IMR-90 (cell line): ENCODE results near the gene DMD. TPM values are rescaled to one million over a fixed set of nuclear protein-coding genes. Genes with fewer than 3 reads are reported as not detected.

Source experiments
- ATAC-seq: fragments of 200-7000 bp; cut with Tn5 transposase; 2 replicates; pipeline ENCODE4 v1.9.1; 2020; ENCODE audit warnings: low read depth, mild to moderate bottlenecking, moderate library complexity
- BruUV-seq: library from RNA; stranded (reverse); fragments of 400-500 nt; replicated peaks from 2 replicates; lab custom pipeline; 2021; lab: Mats Ljungman, UMichigan
- CTCF ChIA-PET: fragments of 300-600 bp; formaldehyde crosslinking; extraction: SDS; loops from one replicate; lab custom pipeline; 2021; ENCODE audit warnings: antibody characterized with exemption; lab: Yijun Ruan, JAX
- POLR2A ChIA-PET: fragments of 300-600 bp; sonication (Branson Sonifier 250); formaldehyde crosslinking; loops from one replicate; lab custom pipeline; 2022; ENCODE audit warnings: antibody characterized with exemption; ENCODE audit not compliant: unreplicated experiment; lab: Charles Lee
- DNase-seq: peaks from one replicate; pipeline ENCODE4 v3.0.0; 2013
- H2AFZ ChIP-seq: replicated peaks from 2 replicates; pipeline ENCODE3; 2013; ENCODE audit warnings: low read length, mild to moderate bottlenecking; ENCODE audit not compliant: poor library complexity
- H2AK5ac ChIP-seq: 2 replicates; pipeline ENCODE4 v1.6.1; 2013; ENCODE audit warnings: low read depth, low read length, inconsistent platforms
- H2AK9ac ChIP-seq: replicated peaks from 2 replicates; pipeline ENCODE3; 2013; ENCODE audit warnings: mild to moderate bottlenecking, low read depth, low read length, moderate library complexity; ENCODE audit not compliant: poor library complexity
- H2BK120ac ChIP-seq: 2 replicates; pipeline ENCODE4 v1.6.1; 2013; ENCODE audit warnings: low read depth, low read length, inconsistent platforms
- H2BK15ac ChIP-seq: 3 replicates; pipeline ENCODE4 v1.6.1; 2013; ENCODE audit warnings: low read depth, low read length, inconsistent platforms
- H2BK20ac ChIP-seq: 2 replicates; pipeline ENCODE4 v1.6.1; 2013; ENCODE audit warnings: low read depth, mild to moderate bottlenecking, inconsistent platforms, low read length, moderate library complexity
- H2BK5ac ChIP-seq: 2 replicates; pipeline ENCODE4 v1.6.1; 2013; ENCODE audit warnings: mild to moderate bottlenecking, low read depth, low read length, inconsistent platforms; ENCODE audit not compliant: poor library complexity, severe bottlenecking
- H3K14ac ChIP-seq: replicated peaks from 2 replicates; pipeline ENCODE4 v1.6.1; 2013; ENCODE audit warnings: low read depth, low read length, inconsistent platforms
- H3K18ac ChIP-seq: 2 replicates; pipeline ENCODE4 v1.6.1; 2013; ENCODE audit warnings: low read depth, low read length, control low read depth
- H3K23ac ChIP-seq: 2 replicates; pipeline ENCODE4 v1.6.1; 2013; ENCODE audit warnings: low read depth, low read length, inconsistent platforms
- H3K27ac ChIP-seq: 2 replicates; pipeline ENCODE4 v1.5.1; 2013; ENCODE audit warnings: mild to moderate bottlenecking, control low read depth, low read length; ENCODE audit not compliant: insufficient read depth
- H3K27me3 ChIP-seq: 2 replicates; pipeline ENCODE4 v1.6.1; 2013; ENCODE audit warnings: low read length; ENCODE audit not compliant: control insufficient read depth, insufficient read depth
- H3K36me3 ChIP-seq: 2 replicates; pipeline ENCODE4 v1.6.1; 2013; ENCODE audit warnings: low read length, mixed read lengths; ENCODE audit not compliant: control insufficient read depth, insufficient read depth
- H3K4ac ChIP-seq: 2 replicates; pipeline ENCODE4 v1.6.1; 2013; ENCODE audit warnings: low read depth, low read length, inconsistent platforms
- H3K4me1 ChIP-seq: 2 replicates; pipeline ENCODE4 v1.6.1; 2013; ENCODE audit warnings: low read length, mixed read lengths; ENCODE audit not compliant: control insufficient read depth, insufficient read depth
- H3K4me2 ChIP-seq: 2 replicates; pipeline ENCODE4 v1.6.1; 2013; ENCODE audit warnings: low read depth, mild to moderate bottlenecking, control low read depth, low read length, moderate library complexity
- H3K4me3 ChIP-seq: 2 replicates; pipeline ENCODE4 v1.5.1; 2013; ENCODE audit warnings: low read depth, mild to moderate bottlenecking, control low read depth, low read length, moderate library complexity; ENCODE audit not compliant: insufficient read depth
- H3K56ac ChIP-seq: 2 replicates; pipeline ENCODE4 v1.6.1; 2013; ENCODE audit warnings: low read length, inconsistent platforms; ENCODE audit not compliant: insufficient read depth; ENCODE audit errors: extremely low read depth
- H3K79me1 ChIP-seq, 2 experiments: 2 replicates each; pipeline ENCODE4 v1.6.1; 2013; ENCODE audit warnings: low read length in 2 of 2, inconsistent platforms in 1 of 2, low read depth in 1 of 2
- H3K9ac ChIP-seq: 2 replicates; pipeline ENCODE4 v1.6.1; 2013; ENCODE audit warnings: low read depth, low read length, control low read depth
- H3K9me1 ChIP-seq: 2 replicates; pipeline ENCODE4 v1.6.1; 2013; ENCODE audit warnings: low read length, inconsistent platforms; ENCODE audit not compliant: insufficient read depth
- H3K9me3 ChIP-seq: 2 replicates; pipeline ENCODE4 v1.6.1; 2013; ENCODE audit warnings: low read length; ENCODE audit not compliant: control insufficient read depth, insufficient read depth
- H4K20me1 ChIP-seq: 2 replicates; pipeline ENCODE4 v1.6.1; 2013; ENCODE audit warnings: low read length, inconsistent platforms; ENCODE audit not compliant: insufficient read depth
- H4K5ac ChIP-seq: 2 replicates; pipeline ENCODE4 v1.6.1; 2013; ENCODE audit warnings: mild to moderate bottlenecking, low read depth, low read length, control low read depth
- H4K8ac ChIP-seq, 2 experiments: 2 replicates each; pipeline ENCODE4 v1.6.1; 2013; ENCODE audit warnings: low read depth in 2 of 2, low read length in 2 of 2, control low read depth in 1 of 2, inconsistent platforms in 1 of 2
- H4K91ac ChIP-seq: 2 replicates; pipeline ENCODE4 v1.6.1; 2013; ENCODE audit warnings: low read depth, low read length, inconsistent platforms; ENCODE audit not compliant: insufficient read depth
- BHLHE40 ChIP-seq: fragments of 150-350 bp; IDR thresholded peaks from 2 replicates; pipeline ENCODE4 v1.6.1; 2016; ENCODE audit warnings: mild to moderate bottlenecking, low read depth, low read length
- CEBPB ChIP-seq: IDR thresholded peaks from 2 replicates; pipeline ENCODE4 v1.6.1; 2012; ENCODE audit warnings: low read depth, low read length, improper control_type of control experiment
- CHD1 ChIP-seq: IDR thresholded peaks from 2 replicates; pipeline ENCODE4 v1.6.1; 2012; ENCODE audit warnings: low read depth, low read length, improper control_type of control experiment
- CTCF ChIP-seq: conservative IDR thresholded peaks from 2 replicates; pipeline ENCODE4 v1.5.1; 2012; ENCODE audit warnings: mild to moderate bottlenecking, low read depth, low read length, improper control_type of control experiment
- ELK1 ChIP-seq: fragments of 150-350 bp; IDR thresholded peaks from 2 replicates; pipeline ENCODE4 v1.6.1; 2016; ENCODE audit warnings: low read depth, mild to moderate bottlenecking, low read length, moderate library complexity, borderline replicate concordance
- FOS ChIP-seq: fragments of 150-350 bp; IDR thresholded peaks from 2 replicates; pipeline ENCODE4 v1.6.1; 2016; ENCODE audit warnings: low read depth, low read length
- MAFK ChIP-seq: IDR thresholded peaks from 2 replicates; pipeline ENCODE4 v1.6.1; 2012; ENCODE audit warnings: low read depth, low read length, improper control_type of control experiment
- MAZ ChIP-seq: IDR thresholded peaks from 2 replicates; pipeline ENCODE4 v1.6.1; 2012; ENCODE audit warnings: low read depth, mild to moderate bottlenecking, low read length, improper control_type of control experiment, moderate library complexity, borderline replicate concordance
- MXI1 ChIP-seq: IDR thresholded peaks from 2 replicates; pipeline ENCODE4 v1.6.1; 2012; ENCODE audit warnings: low read depth, mild to moderate bottlenecking, low read length, moderate library complexity, borderline replicate concordance
- NFE2L2 ChIP-seq: fragments of 150-350 bp; IDR thresholded peaks from 2 replicates; pipeline ENCODE4 v1.6.1; 2016; ENCODE audit warnings: low read depth, mild to moderate bottlenecking, low read length
- POLR2A ChIP-seq: IDR thresholded peaks from 2 replicates; pipeline ENCODE4 v1.6.1; 2012; ENCODE audit warnings: mild to moderate bottlenecking, low read depth, low read length
- RAD21 ChIP-seq: IDR thresholded peaks from 2 replicates; pipeline ENCODE4 v1.6.1; 2012; ENCODE audit warnings: low read length, improper control_type of control experiment
- RCOR1 ChIP-seq: IDR thresholded peaks from 2 replicates; pipeline ENCODE4 v1.6.1; 2012; ENCODE audit warnings: mild to moderate bottlenecking, low read length, improper control_type of control experiment; ENCODE audit not compliant: insufficient replicate concordance
- RFX5 ChIP-seq: IDR thresholded peaks from 2 replicates; pipeline ENCODE4 v1.8.0; 2012; ENCODE audit warnings: low read depth, mild to moderate bottlenecking, low read length, moderate library complexity
- SMC3 ChIP-seq: fragments of 150-350 bp; IDR thresholded peaks from 2 replicates; pipeline ENCODE4 v1.6.1; 2016; ENCODE audit warnings: low read depth, mild to moderate bottlenecking, antibody characterized with exemption, low read length, moderate library complexity
- USF2 ChIP-seq: fragments of 150-350 bp; IDR thresholded peaks from 2 replicates; pipeline ENCODE4 v1.6.1; 2017; ENCODE audit warnings: mild to moderate bottlenecking, antibody characterized with exemption, low read length, low read depth
- WGBS, 2 experiments: methylation state at CpG; one replicate each; pipeline versions ENCODE4 v1.1.5 to v1.1.7; 2013; ENCODE audit warnings: missing lambda C conversion rate in 2 of 2; ENCODE audit not compliant: insufficient read length in 1 of 2; ENCODE audit errors: extremely low coverage in 2 of 2; 5-methylcytosine and 5-hydroxymethylcytosine counted together
- dilution Hi-C: fragments of 300-500 bp; cut with HindIII; formaldehyde crosslinking; loops from one replicate; pipeline ENCODE4 v1.14.3; 2018; ENCODE audit warnings: low sequenced_read_pairs; ENCODE audit not compliant: unreplicated experiment
- in situ Hi-C: fragments of 300-500 bp; cut with MboI; formaldehyde crosslinking; loops from 3 replicates; pipeline ENCODE4 v1.14.3; 2019; ENCODE audit warnings: low sequenced_read_pairs, inconsistent platforms, mixed read lengths
- intact Hi-C: fragments of 100-400 bp; cut with micrococcal nuclease; formaldehyde crosslinking; loops from 2 replicates; pipeline ENCODE4 v1.10.0; 2022
- polyA plus RNA-seq, 3 experiments: library from polyadenylated mRNA; depleted of rRNA; stranded (reverse); fragments of >200 nt; gene quantifications; 2 replicates each; pipeline ENCODE4 v1.2.3, GENCODE V29; 2012; ENCODE audit warnings: low replicate concordance in 1 of 3
- total RNA-seq: library from RNA; depleted of rRNA; stranded (reverse); fragments of >200 nt; gene quantifications from 2 replicates; pipeline ENCODE4 v1.2.3, GENCODE V29; 2012

Gene DMD
- total and polyA plus RNA-seq, 2 of the 4 experiments (the other 2 are of a cell fraction): 6.6 to 11.8 TPM

GRCh38 chrX:31225819-31226218, 1985.5 kb downstream of the DMD start:
- H3K79me1 ChIP-seq: no peaks in the 10 kb centered on the region
- no peaks in the 10 kb centered on the region for H3K9me1 ChIP-seq
- no TSS peak for BruUV-seq
- ChIA-PET POLR2A (no interaction called here), CTCF (interaction anchor here (0.5 kb wide), 1 partner anchor 8 kb away, joined by 5 read pairs; no protein-coding TSS in a partner anchor)
- H3K9ac ChIP-seq: no peak overlapping the region
- no peak overlapping the region for H2BK5ac ChIP-seq
- H3K56ac ChIP-seq: no peak overlapping the region
- H3K4me1 ChIP-seq: no peaks in the 10 kb centered on the region
- ATAC-seq: no peak
- H4K5ac ChIP-seq: no peak overlapping the region
- no peak overlapping the region for H2BK20ac ChIP-seq
- WGBS, 2 experiments: no CpG with 5 or more reads among the region's 2 CpGs
- no peaks in the 10 kb centered on the region for H4K20me1 ChIP-seq
- no peak overlapping the region for H3K4me2 ChIP-seq
- dilution Hi-C loops (no loop called here), intact Hi-C loops (no loop called here), in situ Hi-C loops (no loop called here)
- no peak overlapping the region for H2BK15ac ChIP-seq
- TF ChIP-seq RCOR1: no peak
- TF ChIP-seq CEBPB: no peak
- no peak for TF ChIP-seq MXI1
- no peak for TF ChIP-seq USF2
- no peak for TF ChIP-seq RAD21
- TF ChIP-seq MAFK: no peak
- no peak for TF ChIP-seq ELK1
- TF ChIP-seq CHD1: no peak
- no peak for TF ChIP-seq POLR2A
- TF ChIP-seq SMC3: no peak
- no peak for TF ChIP-seq NFE2L2
- TF ChIP-seq CTCF: no peak
- TF ChIP-seq FOS: no peak
- TF ChIP-seq MAZ: no peak
- TF ChIP-seq RFX5: no peak
- TF ChIP-seq BHLHE40: no peak
- H3K18ac ChIP-seq: no peak overlapping the region; the same call in 1 of the 2 replicates
- H2AK9ac ChIP-seq: no peak overlapping the region
- H2BK120ac ChIP-seq: no peak overlapping the region
- no peaks in the 10 kb centered on the region for H3K9me3 ChIP-seq
- H3K4ac ChIP-seq: no peak overlapping the region
- H3K4me3 ChIP-seq: no peak overlapping the region
- DNase-seq: no peak
- no peaks in the 10 kb centered on the region for H3K36me3 ChIP-seq
- no peak overlapping the region for H4K8ac ChIP-seq
- no peak overlapping the region for H3K23ac ChIP-seq
- no peak overlapping the region for H3K27ac ChIP-seq
- H2AK5ac ChIP-seq: no peak overlapping the region
- no peaks in the 10 kb centered on the region for H3K27me3 ChIP-seq
- no peak overlapping the region for H2AFZ ChIP-seq
- H3K14ac ChIP-seq: no peak overlapping the region
- H4K91ac ChIP-seq: no peak overlapping the region
